Right cardiac atrium (tissue), 5 donors: ENCODE measurements around the gene OR2T11. TPM values are rescaled to one million over a fixed set of nuclear protein-coding genes. Genes with fewer than 3 reads are reported as not detected.

Experiments
- ATAC-seq, 2 donors: fragments of 200-7000 bp; cut with Tn5 transposase; one replicate each; pipeline versions ENCODE4 v1.8.0 to v1.9.1; 2020; ENCODE audit warnings: moderate library complexity in 2 of 2, mild to moderate bottlenecking in 1 of 2
- DNase-seq, 3 donors: peaks; one replicate each; pipeline ENCODE4 v3.0.0-alpha.2; 2020
- H3K27ac ChIP-seq: one replicate; pipeline ENCODE4 v1.5.1; 2013; ENCODE audit warnings: mild to moderate bottlenecking, low read length, control low read depth, moderate library complexity
- H3K27me3 ChIP-seq: one replicate; pipeline ENCODE4 v1.6.1; 2013; ENCODE audit not compliant: control insufficient read depth, insufficient read depth
- H3K4me1 ChIP-seq: one replicate; pipeline ENCODE4 v1.6.1; 2013; ENCODE audit warnings: low read length; ENCODE audit not compliant: control insufficient read depth, insufficient read depth
- H3K4me3 ChIP-seq: one replicate; pipeline ENCODE4 v1.5.1; 2013; ENCODE audit warnings: low read length, control low read depth
- H3K9me3 ChIP-seq: one replicate; pipeline ENCODE4 v1.6.1; 2013; ENCODE audit warnings: low read length; ENCODE audit not compliant: control insufficient read depth
- WGBS: extraction: QIAGEN DNeasy Blood & Tissue Kit; methylation state at CpG from one replicate; pipeline ENCODE4 v1.1.7; 2013; 5-methylcytosine and 5-hydroxymethylcytosine counted together
- intact Hi-C, 4 donors: fragments of 100-400 bp; cut with DNase I; formaldehyde crosslinking; loops; one replicate each; pipeline versions ENCODE4 v1.11.0 to v1.14.0; 2022 to 2023
- polyA plus RNA-seq: library from polyadenylated mRNA; stranded (reverse); fragments of 200-250 nt; gene quantifications from one replicate; pipeline ENCODE4 v1.2.3, GENCODE V29; 2013
- total RNA-seq, 4 donors: library from RNA; stranded (reverse); fragmentation: NEBNext Ultra II Directional; extraction: Animal tissue kit (Norgen Biotek cat#: 25700); gene quantifications; one replicate each; pipeline ENCODE4 v1.2.1, GENCODE V29; 2021
- donor health status: healthy with polysubstance abuse.
- donor health status: DM: no; HTN: yes; CAD: no.
- donor health status: DM: no; HTN: no; CAD: no.
- donor health status: DM: no; HTN: yes; CAD: no; lungs with severe emphysema.
- donor health status: DM: yes; HTN: yes; CAD: no.

The OR2T11 gene
- total and polyA plus RNA-seq, 5 donors, result not detected

DNA sequence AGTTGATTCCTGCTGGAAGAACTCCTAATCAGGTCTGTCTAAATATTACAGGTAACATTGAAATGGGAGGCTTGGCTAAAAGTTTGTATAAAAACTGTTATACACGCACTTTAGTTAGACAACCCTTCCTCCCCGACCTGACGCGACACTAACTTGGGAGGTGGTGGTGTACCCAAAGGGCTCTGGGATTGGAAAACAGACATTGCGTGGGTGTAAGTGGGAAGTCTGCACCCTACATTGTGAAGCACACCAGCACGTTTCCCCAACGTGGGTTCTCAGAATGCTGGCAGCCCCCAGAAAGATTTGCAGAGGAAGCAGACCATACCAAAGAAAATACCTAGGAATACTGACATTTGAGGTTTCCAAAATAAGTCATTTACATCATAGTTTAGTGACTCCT, 16.8 kb downstream of the OR2T11 start:
- Histone ChIP-seq H3K4me3 (no peak overlapping the region), H3K27me3 (no peaks in the 10 kb centered on the region), H3K9me3 (no peaks in the 10 kb centered on the region), H3K27ac (no peak overlapping the region), H3K4me1 (no peaks in the 10 kb centered on the region)
- DNase-seq (no peak), ATAC-seq (no peak)
- WGBS, result 68% methylated on average over 7 of the region's 7 CpGs
- intact Hi-C loops, result no loop called here

DNA sequence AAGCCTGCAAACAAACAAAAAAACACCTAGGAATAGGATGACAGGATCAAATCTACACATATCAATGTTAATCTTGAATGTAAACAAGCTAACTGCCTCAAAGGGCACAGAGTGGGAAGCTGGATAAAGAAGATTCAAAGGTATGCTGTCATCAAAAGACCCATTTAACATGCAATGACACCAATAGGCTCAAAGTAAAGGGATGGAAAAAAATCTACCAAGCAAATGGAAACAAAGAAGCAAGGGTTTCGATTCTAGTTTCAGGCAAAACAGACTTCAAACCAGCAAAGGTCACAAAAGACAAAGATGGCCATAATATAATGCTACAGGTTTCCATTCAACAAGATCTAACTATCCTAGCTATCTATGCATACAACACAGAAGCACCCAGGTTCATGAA, 21.1 kb downstream of the OR2T11 start:
- H3K4me3 ChIP-seq, result no peak overlapping the region
- no peaks in the 10 kb centered on the region for H3K27me3 ChIP-seq
- WGBS, result 60% methylated on average over 1 of the region's 1 CpG
- intact Hi-C loops, result no loop called here
- ATAC-seq (no peak), DNase-seq (no peak)
- no peaks in the 10 kb centered on the region for H3K9me3 ChIP-seq
- no peaks in the 10 kb centered on the region for H3K4me1 ChIP-seq
- no peak overlapping the region for H3K27ac ChIP-seq

DNA sequence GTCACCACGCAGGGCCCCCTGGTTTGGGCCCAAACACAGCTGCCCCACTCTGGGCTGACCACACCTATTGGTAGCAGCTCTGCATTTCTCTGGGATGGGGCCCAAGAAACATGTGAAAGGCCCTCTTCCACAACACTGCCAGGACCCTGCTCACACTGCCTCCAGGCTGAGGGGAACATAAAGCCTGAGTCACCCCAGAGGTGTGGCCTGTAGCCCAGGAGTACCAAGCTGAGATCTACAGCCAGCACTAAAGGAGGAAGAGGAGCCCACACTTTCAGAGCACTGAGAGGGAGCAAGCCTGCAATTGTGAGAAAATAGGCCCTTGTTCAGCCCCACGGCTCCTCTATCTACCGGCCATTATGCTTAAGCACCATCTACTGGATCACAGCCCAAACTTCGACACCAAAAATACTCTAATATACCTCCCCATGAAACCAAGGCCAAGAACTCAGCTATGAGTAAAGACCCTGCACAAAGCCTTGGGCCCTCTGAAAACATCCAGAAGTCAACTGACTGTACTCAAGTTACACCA, 22.9 kb downstream of the OR2T11 start:
- no peak for ATAC-seq
- intact Hi-C loops, result no loop called here
- DNase-seq, result no peak
- H3K9me3 ChIP-seq, result no peaks in the 10 kb centered on the region
- no peak overlapping the region for H3K27ac ChIP-seq
- WGBS, result 82% methylated on average over 4 of the region's 4 CpGs
- H3K4me3 ChIP-seq, result no peak overlapping the region
- no peaks in the 10 kb centered on the region for H3K27me3 ChIP-seq
- H3K4me1 ChIP-seq, result no peaks in the 10 kb centered on the region

DNA sequence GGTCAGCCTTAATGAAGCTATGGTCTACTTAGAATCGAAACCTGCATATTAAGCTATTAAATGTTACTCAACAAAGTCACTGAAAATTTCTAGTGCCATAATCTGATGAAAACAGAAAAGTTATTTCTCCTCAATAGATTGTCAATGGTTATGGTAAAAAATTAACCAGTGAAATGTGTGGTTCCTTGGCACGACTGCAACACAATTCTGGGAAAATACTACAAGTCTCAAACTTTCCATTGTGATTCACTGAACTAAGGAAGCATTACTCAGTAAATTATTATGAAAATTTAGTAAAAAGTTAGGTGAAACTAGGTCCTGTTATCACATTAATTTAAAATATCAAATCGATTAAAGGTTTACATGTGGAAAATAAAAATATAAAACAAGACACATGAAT, 24.6 kb downstream of the OR2T11 start:
- no peak overlapping the region for H3K4me3 ChIP-seq
- no peaks in the 10 kb centered on the region for H3K9me3 ChIP-seq
- no peak for ATAC-seq
- intact Hi-C loops, result no loop called here
- WGBS, result 43% methylated on average over 3 of the region's 3 CpGs
- H3K27me3 ChIP-seq, result no peaks in the 10 kb centered on the region
- no peak for DNase-seq
- H3K4me1 ChIP-seq, result no peaks in the 10 kb centered on the region
- H3K27ac ChIP-seq, result no peak overlapping the region

DNA sequence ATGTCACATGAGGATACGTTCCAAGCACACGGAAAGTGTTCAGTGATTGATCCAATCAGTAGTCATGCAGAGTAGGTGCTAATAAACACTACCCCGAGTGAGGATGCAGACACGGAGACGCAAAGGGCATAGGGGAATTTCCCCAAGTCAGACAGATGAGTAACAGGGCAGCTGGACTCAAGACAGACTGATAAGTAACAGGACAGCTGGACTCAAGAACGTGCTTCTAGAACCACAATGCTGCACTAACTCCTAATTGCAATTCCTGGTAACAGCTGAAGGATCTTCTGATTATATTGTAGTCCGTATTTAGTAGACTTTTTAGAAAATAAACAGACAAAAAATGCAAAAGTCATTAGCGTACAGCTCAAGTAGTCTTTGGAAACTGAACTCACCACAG, 35.5 kb downstream of the OR2T11 start:
- no peak for ATAC-seq
- intact Hi-C loops, result no loop called here
- no peak overlapping the region for H3K4me3 ChIP-seq
- no peaks in the 10 kb centered on the region for H3K4me1 ChIP-seq
- no peak for DNase-seq
- 73% methylated on average over 8 of the region's 8 CpGs for WGBS
- H3K27me3 ChIP-seq, result no peaks in the 10 kb centered on the region
- no peaks in the 10 kb centered on the region for H3K9me3 ChIP-seq
- H3K27ac ChIP-seq, result no peak overlapping the region

DNA sequence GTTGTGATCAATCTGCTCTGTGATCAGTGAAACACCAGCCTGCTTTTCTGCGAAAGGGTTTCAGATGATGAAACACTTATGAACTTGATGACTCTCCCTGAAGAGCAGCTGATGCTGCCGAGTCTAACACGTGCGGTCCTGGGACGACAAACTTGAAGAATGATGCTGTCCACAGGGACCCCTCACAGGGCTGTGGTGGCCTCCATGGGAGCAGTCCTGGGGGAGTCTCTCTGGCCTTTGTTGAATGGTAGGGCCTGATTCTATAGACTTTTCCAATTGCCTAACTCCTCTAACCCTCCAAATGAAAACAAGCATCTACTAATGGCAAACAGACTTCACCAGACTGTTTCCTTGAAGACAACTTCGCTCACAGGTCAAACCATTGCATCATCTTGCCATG, 37.3 kb downstream of the OR2T11 start, which contains the start of gene OR2T10:
OR2T10 (minus strand) TSS at position 112 of the 400 bp plus-strand sequence. CDS start 3,932 bp downstream, outside the sequence.
- 85% methylated on average over 6 of the region's 6 CpGs for WGBS
- no peak for ATAC-seq
- intact Hi-C loops, result no loop called here

DNA sequence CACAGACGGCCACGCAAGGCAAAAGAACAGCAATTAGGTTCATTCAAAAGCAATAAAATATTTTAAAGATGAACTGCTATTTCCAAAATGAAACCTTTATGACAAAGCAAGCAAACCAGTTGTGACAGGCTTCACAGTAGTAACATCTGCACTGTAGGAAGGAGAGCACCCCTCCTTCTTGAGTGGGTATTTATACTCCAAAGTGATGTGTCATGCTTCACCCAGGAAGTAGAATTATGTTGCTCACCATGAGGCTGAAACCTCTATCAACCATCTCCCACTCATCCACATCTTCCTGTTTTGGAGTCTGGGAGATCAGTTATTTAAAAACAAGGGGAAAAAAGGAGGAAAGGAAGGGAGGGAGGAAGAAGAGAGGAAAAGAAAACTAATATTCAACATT, 38.3 kb downstream of the OR2T11 start:
- Histone ChIP-seq H3K4me3 (no peak overlapping the region), H3K9me3 (peaks cover 4% of the 10 kb centered on the region), H3K27ac (no peak overlapping the region), H3K4me1 (no peaks in the 10 kb centered on the region), H3K27me3 (no peaks in the 10 kb centered on the region)
- ATAC-seq (no peak), DNase-seq (no peak)
- 79% methylated on average over 2 of the region's 2 CpGs for WGBS
- intact Hi-C loops, result no loop called here

More for the DNA sequence above, 37.3 kb downstream of the OR2T11 start, which contains the start of gene OR2T10:
- Histone ChIP-seq H3K27ac (no peak within 1 kb of the TSS), H3K9me3 (peaks cover 4% of the 10 kb centered on the region), H3K4me1 (no peaks in the 10 kb centered on the region), H3K4me3 (no peak within 1 kb of the TSS), H3K27me3 (no peaks in the 10 kb centered on the region)
- no peak for DNase-seq

DNA sequence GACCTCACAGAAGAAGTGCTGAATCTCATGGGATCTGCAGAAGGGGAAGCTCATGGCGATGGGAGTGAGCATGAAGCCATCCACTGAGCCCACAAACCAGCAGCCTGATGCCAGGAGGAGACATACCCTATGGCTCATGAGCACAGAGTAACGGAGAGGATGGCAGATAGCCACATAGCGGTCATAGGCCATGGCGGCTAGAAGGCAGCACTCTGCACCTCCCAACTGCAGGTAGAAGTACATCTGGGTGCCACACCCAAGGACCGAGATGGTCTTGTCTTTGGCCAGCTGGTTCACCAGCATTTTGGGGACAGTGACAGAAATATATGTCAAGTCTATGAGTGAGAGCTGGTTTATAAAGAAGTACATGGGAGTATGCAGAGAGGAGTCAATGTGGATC, 41.7 kb downstream of the OR2T11 start:
- Histone ChIP-seq H3K4me3 (no peak overlapping the region), H3K9me3 (peaks cover 4% of the 10 kb centered on the region), H3K27me3 (no peaks in the 10 kb centered on the region), H3K27ac (no peak overlapping the region), H3K4me1 (no peaks in the 10 kb centered on the region)
- WGBS, result 78% methylated on average over 5 of the region's 5 CpGs
- DNase-seq (no peak), ATAC-seq (no peak)
- intact Hi-C loops, result no loop called here

DNA sequence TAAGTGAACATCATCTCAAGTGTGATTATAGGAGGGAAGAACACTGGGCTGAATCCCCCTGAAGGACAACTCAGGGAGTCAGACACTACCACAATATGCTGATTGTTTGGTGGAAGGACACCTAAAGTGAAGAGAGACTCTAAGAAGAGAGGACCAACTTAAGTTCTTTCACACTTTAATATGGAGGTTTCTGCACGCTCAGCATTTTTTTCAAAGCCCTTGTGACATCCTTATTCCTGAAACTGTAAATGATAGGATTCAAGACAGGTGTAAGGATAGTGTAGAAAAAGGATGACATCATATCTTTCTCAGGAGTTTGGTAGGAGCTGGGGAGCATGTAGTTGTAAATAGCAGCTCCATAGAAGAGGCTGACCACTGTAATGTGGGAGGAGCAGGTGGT, 42.2 kb downstream of the OR2T11 start:
- Histone ChIP-seq H3K27ac (no peak overlapping the region), H3K9me3 (peaks cover 4% of the 10 kb centered on the region), H3K27me3 (no peaks in the 10 kb centered on the region), H3K4me1 (no peaks in the 10 kb centered on the region), H3K4me3 (no peak overlapping the region)
- DNase-seq, result no peak
- WGBS, result 48% methylated on average over 1 of the region's 1 CpG
- intact Hi-C loops, result no loop called here
- ATAC-seq, result no peak

DNA sequence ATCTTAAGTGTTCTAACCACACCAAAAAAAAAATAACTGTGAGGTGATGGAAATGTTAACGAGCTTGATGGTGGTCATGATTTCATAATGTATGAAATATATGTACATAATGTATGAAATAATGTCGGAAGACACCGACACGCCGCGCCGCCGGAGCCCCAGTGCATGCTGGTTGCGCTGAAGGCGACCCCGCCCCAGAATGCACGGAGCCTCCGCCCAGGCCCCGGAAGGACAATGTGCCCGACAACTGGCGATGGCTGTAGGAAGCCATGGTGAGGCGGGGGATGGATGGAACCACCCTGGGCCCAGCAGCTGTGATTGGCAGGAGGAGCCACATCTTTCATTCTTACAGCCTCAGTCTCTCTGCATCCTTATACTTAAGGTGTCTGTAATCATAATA, 44.8 kb downstream of the OR2T11 start:
- DNase-seq (no peak), ATAC-seq (no peak)
- Histone ChIP-seq H3K4me3 (no peak overlapping the region), H3K9me3 (peaks cover 4% of the 10 kb centered on the region), H3K27me3 (no peaks in the 10 kb centered on the region), H3K27ac (no peak overlapping the region), H3K4me1 (no peaks in the 10 kb centered on the region)
- intact Hi-C loops, result no loop called here
- WGBS, result 89% methylated on average over 17 of the region's 17 CpGs

DNA sequence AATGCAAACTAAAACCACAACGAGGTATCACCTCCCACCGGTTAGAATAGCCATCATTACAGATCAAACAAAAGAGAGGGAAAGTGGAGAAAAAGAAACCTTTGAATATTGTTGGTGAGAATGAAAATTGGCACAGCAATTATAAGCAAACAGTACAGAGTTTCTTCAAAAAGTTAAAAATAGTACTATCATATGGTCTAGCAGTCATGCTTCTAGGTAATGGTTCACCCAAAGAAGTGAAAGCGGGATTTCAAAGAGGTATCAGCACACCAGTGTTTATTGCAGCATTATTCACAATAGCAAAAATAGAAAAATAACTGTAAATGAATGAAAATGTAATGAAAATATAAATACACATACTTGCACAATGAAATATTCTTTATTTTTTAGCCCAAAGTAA, 45.6 kb downstream of the OR2T11 start:
- H3K4me1 ChIP-seq, result no peaks in the 10 kb centered on the region
- intact Hi-C loops, result no loop called here
- no peak overlapping the region for H3K4me3 ChIP-seq
- H3K27me3 ChIP-seq, result no peaks in the 10 kb centered on the region
- WGBS, result 81% methylated on average over 3 of the region's 3 CpGs
- no peak for DNase-seq
- ATAC-seq, result no peak
- no peak overlapping the region for H3K27ac ChIP-seq
- H3K9me3 ChIP-seq, result peaks cover 4% of the 10 kb centered on the region

DNA sequence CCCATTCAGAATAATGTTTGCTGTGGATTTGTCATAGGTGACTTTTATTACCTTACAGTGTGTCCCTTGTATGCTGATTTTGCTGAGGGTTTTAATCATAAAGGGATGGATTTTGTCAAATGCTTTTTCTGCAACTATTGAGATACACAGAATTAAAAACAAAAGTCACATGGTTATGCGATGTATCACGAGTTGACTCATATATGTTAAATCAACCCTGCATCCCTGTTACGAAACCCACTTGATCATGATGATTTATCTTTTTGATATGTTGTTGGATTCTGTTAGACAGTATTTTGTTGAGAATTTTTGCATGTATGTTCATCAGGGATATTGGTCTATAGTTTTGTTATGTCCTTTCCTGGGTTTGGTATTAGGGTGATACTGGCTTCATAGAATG, 49.6 kb downstream of the OR2T11 start:
- no peak overlapping the region for H3K4me3 ChIP-seq
- no peaks in the 10 kb centered on the region for H3K27me3 ChIP-seq
- WGBS, result 75% methylated on average over 3 of the region's 3 CpGs
- no peaks in the 10 kb centered on the region for H3K4me1 ChIP-seq
- H3K9me3 ChIP-seq, result no peaks in the 10 kb centered on the region
- ATAC-seq (no peak), DNase-seq (no peak)
- H3K27ac ChIP-seq, result no peak overlapping the region
- intact Hi-C loops, result no loop called here
